Measurements from ENCODE around the gene MRTFA.

Gene MRTFA

DNA sequence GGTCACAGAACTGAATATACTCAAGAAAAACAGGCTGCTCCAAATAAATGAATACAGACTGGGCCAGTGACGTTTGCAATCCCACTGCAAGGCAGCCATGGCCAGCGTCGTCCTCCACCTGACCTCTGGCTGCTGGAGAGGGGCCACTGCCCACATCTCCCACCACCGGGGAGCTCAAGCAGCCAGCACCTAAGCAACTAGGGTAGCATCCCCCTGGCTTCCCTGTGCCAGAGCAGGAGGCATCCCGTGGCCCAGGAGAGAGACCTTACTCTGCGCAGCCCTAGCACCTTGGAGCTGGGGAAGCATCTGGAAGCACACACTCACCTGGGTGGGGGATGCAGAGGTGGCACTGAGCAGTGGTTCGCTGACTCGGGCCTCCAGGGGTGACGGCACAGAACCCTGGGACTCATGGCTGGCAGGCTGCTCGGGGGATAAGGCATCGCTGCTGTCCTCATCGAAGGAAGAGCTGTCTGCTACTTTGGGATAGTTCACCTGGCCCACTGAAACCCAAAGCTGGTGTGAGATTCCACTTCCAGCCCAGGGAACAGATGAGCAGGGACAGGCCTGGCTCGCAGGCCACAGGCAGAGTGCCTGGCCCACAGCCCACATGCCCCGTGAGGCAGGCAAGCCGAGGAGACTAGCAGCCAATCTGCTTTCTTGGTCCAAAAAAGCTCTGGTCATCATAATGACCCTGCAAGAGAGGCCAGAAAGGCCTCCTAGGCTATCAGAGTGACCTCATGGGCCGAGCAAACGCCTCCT is 212.5 kb downstream of the MRTFA start:
- H3K4me3 ChIP-seq (ENCODE audit: low read depth, low read length), result no peak overlapping the region
- in situ Hi-C loops (cut with HindIII; ENCODE audit: low pct_ligation_motif_present, low sequenced_read_pairs), result no loop called here
- H3K27me3 ChIP-seq (replicated peaks), result no peaks in the 10 kb centered on the region
- DNase-seq, result no peak
- TF ChIP-seq, protein P1, sequence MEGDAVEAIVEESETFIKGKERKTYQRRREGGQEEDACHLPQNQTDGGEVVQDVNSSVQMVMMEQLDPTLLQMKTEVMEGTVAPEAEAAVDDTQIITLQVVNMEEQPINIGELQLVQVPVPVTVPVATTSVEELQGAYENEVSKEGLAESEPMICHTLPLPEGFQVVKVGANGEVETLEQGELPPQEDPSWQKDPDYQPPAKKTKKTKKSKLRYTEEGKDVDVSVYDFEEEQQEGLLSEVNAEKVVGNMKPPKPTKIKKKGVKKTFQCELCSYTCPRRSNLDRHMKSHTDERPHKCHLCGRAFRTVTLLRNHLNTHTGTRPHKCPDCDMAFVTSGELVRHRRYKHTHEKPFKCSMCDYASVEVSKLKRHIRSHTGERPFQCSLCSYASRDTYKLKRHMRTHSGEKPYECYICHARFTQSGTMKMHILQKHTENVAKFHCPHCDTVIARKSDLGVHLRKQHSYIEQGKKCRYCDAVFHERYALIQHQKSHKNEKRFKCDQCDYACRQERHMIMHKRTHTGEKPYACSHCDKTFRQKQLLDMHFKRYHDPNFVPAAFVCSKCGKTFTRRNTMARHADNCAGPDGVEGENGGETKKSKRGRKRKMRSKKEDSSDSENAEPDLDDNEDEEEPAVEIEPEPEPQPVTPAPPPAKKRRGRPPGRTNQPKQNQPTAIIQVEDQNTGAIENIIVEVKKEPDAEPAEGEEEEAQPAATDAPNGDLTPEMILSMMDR (IDR thresholded peaks at IDR 0.05; ENCODE audit: low read depth, low read length, missing control alignments), result no peak
- H3K36me3 ChIP-seq (replicated peaks), result peaks cover 77% of the 10 kb centered on the region
- H3K27ac ChIP-seq, result no peak overlapping the region

GRCh38 chr22:40423310-40423688 is 213.2 kb downstream of the MRTFA start:
- Histone ChIP-seq H3K4me3 (ENCODE audit: low read depth, low read length) (no peak overlapping the region), H3K36me3 (replicated peaks) (peaks cover 79% of the 10 kb centered on the region), H3K27me3 (replicated peaks) (no peaks in the 10 kb centered on the region), H3K27ac (no peak overlapping the region)
- no peak for DNase-seq
- in situ Hi-C loops (cut with HindIII; ENCODE audit: low pct_ligation_motif_present, low sequenced_read_pairs), result no loop called here
- TF ChIP-seq, protein P1 (IDR thresholded peaks at IDR 0.05; ENCODE audit: low read depth, low read length, missing control alignments), result no peak

GRCh38 chr22:40422558-40423309 is 213.8 kb downstream of the MRTFA start:
- Histone ChIP-seq H3K36me3 (replicated peaks) (peaks cover 85% of the 10 kb centered on the region), H3K27me3 (replicated peaks) (no peaks in the 10 kb centered on the region), H3K27ac (no peak overlapping the region), H3K4me3 (ENCODE audit: low read depth, low read length) (no peak overlapping the region)
- TF ChIP-seq, protein P1 (IDR thresholded peaks at IDR 0.05; ENCODE audit: low read depth, low read length, missing control alignments), result no peak
- no peak for DNase-seq
- in situ Hi-C loops (cut with HindIII; ENCODE audit: low pct_ligation_motif_present, low sequenced_read_pairs), result no loop called here

DNA sequence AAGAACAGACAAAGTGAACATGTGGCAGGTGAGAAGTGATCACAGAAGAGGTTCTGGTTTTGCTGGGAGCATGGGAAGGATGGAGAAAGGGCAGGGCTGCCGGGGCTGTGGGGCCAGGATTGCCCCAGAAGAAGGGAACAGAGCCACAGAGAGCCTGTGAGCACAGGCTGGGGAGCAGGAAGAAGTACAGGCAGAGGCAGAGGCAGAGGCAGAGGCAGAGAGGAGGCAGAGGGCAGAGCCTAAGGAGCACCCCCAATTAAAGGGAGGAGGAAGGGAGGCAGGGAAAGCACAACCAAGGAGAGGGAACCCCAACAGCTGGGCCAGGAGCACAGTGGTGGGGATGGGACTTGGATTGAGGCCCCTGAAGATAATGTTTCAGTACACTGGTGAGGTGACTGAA is 214.6 kb downstream of the MRTFA start:
- TF ChIP-seq, protein P1 (IDR thresholded peaks at IDR 0.05; ENCODE audit: low read depth, low read length, missing control alignments), result no peak
- H3K27me3 ChIP-seq (replicated peaks), result no peaks in the 10 kb centered on the region
- peaks cover 85% of the 10 kb centered on the region for H3K36me3 ChIP-seq (replicated peaks)
- DNase-seq, result no peak
- in situ Hi-C loops (cut with HindIII; ENCODE audit: low pct_ligation_motif_present, low sequenced_read_pairs), result no loop called here
- H3K27ac ChIP-seq, result no peak overlapping the region
- no peak overlapping the region for H3K4me3 ChIP-seq (ENCODE audit: low read depth, low read length)

- Histone ChIP-seq H3K36me3 (replicated peaks) (peaks cover 85% of the 10 kb centered on the region), H3K27me3 (replicated peaks) (no peaks in the 10 kb centered on the region), H3K27ac (no peak overlapping the region), H3K4me3 (ENCODE audit: low read depth, low read length) (no peak overlapping the region)
- TF ChIP-seq, protein P1 (IDR thresholded peaks at IDR 0.05; ENCODE audit: low read depth, low read length, missing control alignments), result no peak
- in situ Hi-C loops (cut with HindIII; ENCODE audit: low pct_ligation_motif_present, low sequenced_read_pairs), result no loop called here
- no peak for DNase-seq
Observed at GRCh38 chr22:40421082-40421350, 215.5 kb downstream of the MRTFA start.

Data from brain microvascular endothelial cell (primary cell).